ENCODE data around the gene HHATL.

HHATL gene

DNA sequence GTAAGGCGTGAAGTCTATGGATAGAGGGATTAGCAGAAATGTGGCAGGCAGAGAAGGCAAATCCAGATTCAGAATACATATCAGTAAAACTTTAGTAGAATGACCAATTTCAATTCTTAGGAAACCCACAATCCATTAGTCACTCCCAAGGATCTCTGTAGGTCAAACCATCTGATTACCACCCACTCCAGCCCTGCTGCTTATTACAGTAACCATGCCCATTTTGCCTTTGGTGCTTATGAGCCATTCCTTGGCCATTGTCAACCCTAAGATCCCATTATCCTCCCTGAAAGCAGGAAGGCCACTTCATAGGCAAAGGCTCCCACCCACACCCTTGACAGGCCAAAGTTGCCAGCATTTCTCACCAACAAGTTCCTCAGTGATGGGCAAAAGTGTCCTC is 22.3 kb downstream of the HHATL start:
- H3K27ac ChIP-seq = no peak overlapping the region
- TF ChIP-seq, protein P1, sequence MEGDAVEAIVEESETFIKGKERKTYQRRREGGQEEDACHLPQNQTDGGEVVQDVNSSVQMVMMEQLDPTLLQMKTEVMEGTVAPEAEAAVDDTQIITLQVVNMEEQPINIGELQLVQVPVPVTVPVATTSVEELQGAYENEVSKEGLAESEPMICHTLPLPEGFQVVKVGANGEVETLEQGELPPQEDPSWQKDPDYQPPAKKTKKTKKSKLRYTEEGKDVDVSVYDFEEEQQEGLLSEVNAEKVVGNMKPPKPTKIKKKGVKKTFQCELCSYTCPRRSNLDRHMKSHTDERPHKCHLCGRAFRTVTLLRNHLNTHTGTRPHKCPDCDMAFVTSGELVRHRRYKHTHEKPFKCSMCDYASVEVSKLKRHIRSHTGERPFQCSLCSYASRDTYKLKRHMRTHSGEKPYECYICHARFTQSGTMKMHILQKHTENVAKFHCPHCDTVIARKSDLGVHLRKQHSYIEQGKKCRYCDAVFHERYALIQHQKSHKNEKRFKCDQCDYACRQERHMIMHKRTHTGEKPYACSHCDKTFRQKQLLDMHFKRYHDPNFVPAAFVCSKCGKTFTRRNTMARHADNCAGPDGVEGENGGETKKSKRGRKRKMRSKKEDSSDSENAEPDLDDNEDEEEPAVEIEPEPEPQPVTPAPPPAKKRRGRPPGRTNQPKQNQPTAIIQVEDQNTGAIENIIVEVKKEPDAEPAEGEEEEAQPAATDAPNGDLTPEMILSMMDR (IDR thresholded peaks at IDR 0.05) = no peak
- no peak for TF ChIP-seq ZFX (IDR thresholded peaks at IDR 0.05; ENCODE audit: borderline replicate concordance)

- TF ChIP-seq, protein P1 (IDR thresholded peaks at IDR 0.05) = no peak
- no peak for TF ChIP-seq ZFX (IDR thresholded peaks at IDR 0.05; ENCODE audit: borderline replicate concordance)
- H3K27ac ChIP-seq = no peak overlapping the region
These were observed 24.2 kb downstream of the HHATL start for GRCh38 chr3:42678447-42678846.

DNA sequence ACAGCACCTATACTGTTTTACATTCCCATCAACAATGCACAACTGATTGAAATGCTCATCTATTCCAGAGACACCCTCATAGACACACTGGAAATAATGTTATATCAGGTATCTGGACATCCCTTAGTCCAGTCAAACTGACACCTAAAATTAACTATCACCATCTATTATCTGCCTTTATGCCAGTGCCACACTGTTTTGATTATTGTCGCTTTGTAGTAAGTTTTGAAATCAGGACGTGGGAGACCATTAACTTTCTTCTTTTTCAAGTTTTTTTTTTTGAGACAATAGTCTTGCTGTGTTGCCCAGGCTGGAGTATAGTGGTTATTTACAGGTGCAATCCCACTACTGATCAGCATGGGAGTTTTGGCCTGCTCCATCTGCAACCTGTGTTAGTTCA is 26.7 kb downstream of the HHATL start:
- TF ChIP-seq, protein P1 (IDR thresholded peaks at IDR 0.05) = no peak
- no peak for TF ChIP-seq ZFX (IDR thresholded peaks at IDR 0.05; ENCODE audit: borderline replicate concordance)
- no peak overlapping the region for H3K27ac ChIP-seq

DNA sequence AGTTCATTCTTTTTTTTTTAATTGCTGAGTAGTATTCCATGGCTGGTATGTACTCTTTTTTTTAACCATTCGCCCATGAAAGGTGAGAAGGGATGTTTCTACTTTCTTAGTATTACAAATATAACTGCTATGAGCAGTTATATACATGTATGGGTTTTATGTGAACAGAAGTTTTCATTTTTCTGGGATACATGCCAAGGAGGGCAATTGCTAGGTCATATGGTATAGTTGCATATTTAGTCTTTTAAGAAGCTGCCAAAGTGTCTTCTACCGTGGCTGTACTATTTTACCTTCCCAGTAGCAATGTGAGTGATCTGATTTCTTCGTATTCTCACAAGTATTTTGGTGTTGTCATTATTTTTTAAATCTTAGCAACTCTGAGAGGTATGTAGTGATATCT is 28.5 kb downstream of the HHATL start:
- TF ChIP-seq, protein P1 (IDR thresholded peaks at IDR 0.05) = no peak
- TF ChIP-seq ZFX (IDR thresholded peaks at IDR 0.05; ENCODE audit: borderline replicate concordance) = no peak
- no peak overlapping the region for H3K27ac ChIP-seq

GRCh38 chr3:42673082-42673481 is 29.5 kb downstream of the HHATL start:
- TF ChIP-seq, protein P1 (IDR thresholded peaks at IDR 0.05) = no peak
- H3K27ac ChIP-seq = no peak overlapping the region

GRCh38 chr3:42672515-42672914 is 30.1 kb downstream of the HHATL start:
- TF ChIP-seq, protein P1 (IDR thresholded peaks at IDR 0.05) = no peak
- no peak for TF ChIP-seq ZFX (IDR thresholded peaks at IDR 0.05; ENCODE audit: borderline replicate concordance)

DNA sequence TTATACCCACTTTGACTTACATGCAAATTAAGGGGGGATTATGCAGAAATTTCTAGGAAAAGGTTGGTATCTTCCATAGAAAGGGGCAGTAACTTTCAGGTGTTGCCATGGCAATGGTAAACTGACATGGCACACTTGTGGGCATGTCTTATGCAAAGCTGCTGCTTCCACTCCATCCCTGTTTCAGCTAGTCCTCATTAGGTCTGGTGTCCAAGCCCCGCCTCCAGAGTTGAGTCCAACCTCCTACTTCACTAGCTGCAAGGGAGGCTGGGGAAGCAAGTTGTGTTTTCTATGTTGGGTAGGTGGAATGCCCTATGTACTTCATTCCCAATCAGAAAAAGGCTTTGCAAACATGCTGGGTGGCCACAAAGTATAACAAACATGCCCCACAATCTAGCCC is 31.9 kb downstream of the HHATL start:
- H3K27ac ChIP-seq = no peak overlapping the region
- TF ChIP-seq, protein P1 (IDR thresholded peaks at IDR 0.05) = no peak
- no peak for TF ChIP-seq ZFX (IDR thresholded peaks at IDR 0.05; ENCODE audit: borderline replicate concordance)

More at GRCh38 chr3:42672515-42672914, 30.1 kb downstream of the HHATL start:
- H3K27ac ChIP-seq = no peak overlapping the region
